Measurements from ENCODE around the gene SH3GL1.

DNA sequence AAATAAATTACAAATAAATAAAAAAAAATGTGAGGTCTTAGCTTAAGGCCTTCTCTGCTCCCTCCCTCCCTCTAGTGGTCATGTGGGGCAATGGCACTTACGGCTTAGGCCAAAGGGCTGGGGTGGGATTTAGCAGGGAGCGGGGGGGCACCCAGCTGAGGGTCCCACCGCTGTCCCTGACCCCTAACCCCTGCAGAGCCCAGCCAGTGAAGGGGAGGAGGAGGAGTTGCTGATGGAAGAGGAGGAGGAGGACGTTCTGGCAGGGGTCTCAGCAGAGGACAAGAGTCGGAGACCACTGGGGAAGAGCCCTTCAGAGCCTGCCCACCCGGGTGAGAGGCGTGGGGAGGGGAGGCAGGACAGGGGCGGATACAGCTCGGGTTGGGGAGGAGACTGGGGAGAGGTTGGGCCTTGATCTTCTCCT is 47.6 kb downstream of the SH3GL1 start:
- TF ChIP-seq ARNT (IDR thresholded peaks at IDR 0.05) (no peak), HDGF (IDR thresholded peaks at IDR 0.05; ENCODE audit: borderline replicate concordance) (no peak), SP1 (IDR thresholded peaks at IDR 0.05) (no peak), NFRKB (IDR thresholded peaks at IDR 0.05) (no peak), SUZ12 (IDR thresholded peaks at IDR 0.05) (no peak), FOXM1 (IDR thresholded peaks at IDR 0.05; ENCODE audit: borderline replicate concordance) (no peak)

All from HEK293T (cell line).